GM21576 (cell line): ENCODE results near the gene LHX4.

Experiments used
- ATAC-seq: cut with Tn5 transposase; IDR thresholded peaks from one replicate; pipeline ENCODE4 v1.9.1; 2021; ENCODE audit warnings: mild to moderate bottlenecking, moderate library complexity; ENCODE audit not compliant: unreplicated experiment

LHX4 gene

GRCh38 chr1:180241716-180242544 is 11.9 kb downstream of the LHX4 start:
- ATAC-seq = no peak

GRCh38 chr1:180243517-180244221 is 13.6 kb downstream of the LHX4 start:
- no peak for ATAC-seq

DNA sequence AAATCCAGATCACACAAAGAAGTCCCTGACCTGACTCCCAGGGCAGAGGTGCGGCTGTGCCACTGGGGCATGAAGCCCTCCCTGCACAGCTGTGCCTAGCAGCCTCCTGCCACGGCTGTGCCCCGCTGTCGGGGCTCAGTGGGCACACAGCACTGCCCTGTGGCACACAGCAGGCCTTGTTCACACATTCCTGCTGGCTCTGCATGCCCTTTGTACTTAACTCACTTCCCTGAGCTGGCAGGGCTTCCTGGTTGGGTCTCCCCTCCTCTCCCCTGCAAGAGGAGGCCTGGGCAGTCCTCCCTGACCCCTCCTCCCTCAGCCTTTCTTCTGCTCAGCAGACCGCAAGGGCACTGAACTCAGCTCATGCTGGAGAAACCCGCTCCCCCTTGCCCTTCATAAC is 14.8 kb downstream of the LHX4 start:
- no peak for ATAC-seq

- no peak for ATAC-seq
Measured at GRCh38 chr1:180246579-180246978, 16.5 kb downstream of the LHX4 start.

DNA sequence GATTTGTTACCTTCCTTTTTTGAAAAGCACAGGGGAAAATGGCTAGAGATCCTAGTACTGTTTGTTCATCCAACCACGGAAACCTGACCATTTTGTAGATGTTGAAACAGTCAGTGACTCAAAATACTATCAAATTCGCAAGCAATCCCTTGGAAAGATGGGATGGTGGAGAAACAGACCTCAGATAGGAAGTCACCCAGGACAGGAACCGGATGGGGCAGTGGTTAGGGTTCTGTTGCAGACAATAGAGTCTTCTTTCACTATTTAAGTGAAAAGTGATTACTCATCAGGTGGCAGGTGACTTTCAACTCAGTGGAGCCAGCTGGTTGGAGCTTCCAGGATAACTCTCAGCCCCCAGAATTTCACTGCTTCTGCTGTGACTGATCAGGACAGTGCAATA is 17.0 kb downstream of the LHX4 start:
- no peak for ATAC-seq

- ATAC-seq = no peak
Measured at GRCh38 chr1:180247580-180247979, 17.5 kb downstream of the LHX4 start.

DNA sequence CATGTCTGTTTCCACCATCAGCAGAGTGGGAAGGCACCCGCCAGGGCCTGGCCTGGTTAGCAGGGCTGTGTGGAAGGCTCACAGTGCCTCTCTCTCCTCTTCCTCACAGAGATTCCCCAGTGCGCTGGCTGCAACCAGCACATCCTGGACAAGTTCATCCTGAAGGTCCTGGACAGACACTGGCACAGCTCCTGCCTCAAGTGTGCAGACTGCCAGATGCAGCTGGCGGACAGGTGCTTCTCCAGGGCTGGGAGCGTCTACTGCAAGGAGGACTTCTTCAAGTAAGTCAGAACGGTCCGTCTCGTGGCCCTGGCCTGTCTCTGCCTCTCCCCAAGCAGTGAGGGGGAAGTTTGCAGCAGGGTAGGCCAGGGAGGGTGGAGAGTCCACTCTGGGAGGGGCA is 18.1 kb downstream of the LHX4 start:
- ATAC-seq = no peak

DNA sequence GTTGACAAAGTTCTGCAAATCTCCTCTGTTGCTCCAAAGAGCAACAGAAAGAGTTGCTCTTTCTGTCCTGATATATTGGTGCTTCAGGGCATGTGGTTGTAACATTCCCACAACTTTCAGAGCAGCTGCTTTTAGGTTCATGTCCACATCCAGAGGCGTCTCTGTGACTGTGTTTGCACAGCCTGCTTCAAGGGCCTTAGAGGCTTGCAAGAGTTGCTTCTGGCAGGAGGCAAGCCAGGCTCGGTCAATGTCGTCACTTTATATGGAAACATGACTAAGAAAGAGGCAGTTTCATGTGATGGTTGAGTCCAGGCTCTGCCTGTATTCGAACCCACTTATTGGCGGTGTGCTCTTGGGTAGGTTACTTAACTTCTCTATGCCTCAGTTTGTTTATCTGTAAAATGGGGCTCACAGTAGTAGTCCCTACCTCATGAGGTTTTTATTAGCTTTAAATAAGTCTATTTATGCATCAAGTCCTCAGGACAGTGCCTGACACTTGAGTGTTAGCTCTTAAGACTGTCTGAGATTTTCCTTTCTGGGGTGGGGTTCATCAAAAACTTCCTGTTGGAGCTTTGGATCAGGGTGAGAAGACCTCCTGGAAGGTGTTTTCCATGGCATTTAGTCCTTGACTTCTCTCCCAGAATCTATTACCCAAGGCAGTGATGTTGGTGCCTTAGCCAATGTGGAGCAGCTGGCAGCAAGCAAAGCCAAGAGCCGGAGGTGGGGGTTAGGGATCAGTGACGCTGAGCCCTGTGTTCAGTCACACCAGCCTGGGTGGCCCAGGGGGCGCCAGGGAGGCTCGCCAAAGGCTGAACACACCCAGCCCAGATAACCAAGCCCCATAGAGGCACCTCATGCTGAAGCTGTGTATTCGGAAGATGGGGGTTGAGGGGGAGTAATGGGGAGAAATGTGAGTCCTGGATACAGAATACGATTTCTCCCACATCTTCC is 18.9 kb downstream of the LHX4 start:
- ATAC-seq = no peak

DNA sequence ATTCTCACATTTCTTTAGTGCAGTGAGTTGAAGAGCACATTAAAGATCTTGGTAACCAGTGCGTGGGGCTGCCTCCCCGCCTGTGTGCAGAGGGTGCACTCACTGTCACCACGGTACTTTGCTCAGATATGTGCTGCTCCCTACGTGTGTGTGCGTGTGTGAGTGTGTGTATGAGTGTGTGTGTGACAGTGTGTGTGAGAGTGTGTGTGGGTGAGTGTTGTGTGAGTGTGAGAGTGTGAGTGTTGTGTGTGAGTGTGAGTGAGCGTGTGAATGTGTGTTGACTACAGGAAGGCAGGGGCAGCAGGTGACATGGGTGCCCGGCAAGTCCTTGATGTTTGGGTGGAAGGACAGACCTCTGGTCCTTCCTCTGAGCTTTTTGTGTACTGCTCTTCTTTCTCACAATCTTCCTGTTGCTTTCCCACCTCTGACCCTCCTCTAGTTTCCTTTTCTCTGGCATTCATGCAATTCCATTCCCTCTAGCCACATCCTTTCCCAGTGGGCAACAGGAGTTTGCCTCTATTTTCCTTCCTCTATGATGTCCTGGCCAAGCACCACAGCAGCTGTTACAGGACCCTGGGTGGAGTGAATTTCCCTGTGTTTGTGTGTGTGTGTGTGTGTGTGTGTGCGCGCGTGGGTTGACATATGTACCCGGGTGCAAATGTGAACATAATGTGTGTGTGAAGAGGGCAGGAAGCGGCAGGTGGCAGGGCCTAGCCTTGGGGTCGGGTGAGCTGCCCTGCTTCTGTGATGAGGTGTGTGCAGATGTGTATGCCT is 19.8 kb downstream of the LHX4 start:
- ATAC-seq = no peak

DNA sequence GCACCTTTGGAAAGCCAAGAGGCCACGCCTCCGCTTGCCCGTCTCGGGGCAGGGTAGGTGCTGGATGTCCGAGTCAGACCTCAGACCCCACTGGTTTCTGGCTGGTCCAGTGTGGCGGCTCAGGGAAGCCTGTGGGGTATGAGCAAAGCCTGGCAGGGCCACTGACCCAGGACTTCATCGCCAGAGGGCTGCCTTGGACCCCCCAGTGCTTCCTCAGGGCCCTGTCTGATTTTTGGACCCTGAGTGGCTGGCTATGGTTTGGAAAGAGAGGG is 20.4 kb downstream of the LHX4 start:
- no peak for ATAC-seq

DNA sequence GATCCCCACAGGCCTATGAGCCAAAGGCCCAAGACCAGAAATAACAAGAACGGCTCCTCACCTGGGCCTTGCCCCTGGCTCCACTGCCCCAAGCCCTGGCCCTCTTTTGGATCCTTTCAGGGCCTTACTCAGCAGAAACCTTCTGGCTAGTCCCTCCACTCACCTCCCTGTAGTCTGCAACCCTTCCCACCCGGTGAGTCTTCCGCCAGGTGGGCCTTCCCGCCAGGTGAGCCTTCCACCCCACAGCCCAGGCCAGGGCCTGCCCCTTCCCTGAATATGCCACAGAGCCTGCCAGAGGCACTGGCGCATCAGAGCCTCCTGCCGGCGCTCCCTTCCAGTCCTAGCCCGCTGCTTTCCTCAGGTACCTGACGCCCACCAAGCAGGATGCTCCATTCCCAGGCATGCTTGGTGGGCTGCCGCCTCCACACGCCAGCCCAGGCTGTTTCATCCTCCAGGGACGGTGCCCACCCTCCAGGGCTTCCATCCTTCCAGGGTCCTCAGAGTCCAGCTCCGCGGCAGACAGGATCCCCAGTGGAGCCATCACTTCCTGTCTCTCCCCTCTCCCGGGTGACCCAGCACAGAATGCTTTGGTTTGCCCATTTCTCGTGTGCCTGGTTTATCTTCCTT is 20.9 kb downstream of the LHX4 start:
- no peak for ATAC-seq

DNA sequence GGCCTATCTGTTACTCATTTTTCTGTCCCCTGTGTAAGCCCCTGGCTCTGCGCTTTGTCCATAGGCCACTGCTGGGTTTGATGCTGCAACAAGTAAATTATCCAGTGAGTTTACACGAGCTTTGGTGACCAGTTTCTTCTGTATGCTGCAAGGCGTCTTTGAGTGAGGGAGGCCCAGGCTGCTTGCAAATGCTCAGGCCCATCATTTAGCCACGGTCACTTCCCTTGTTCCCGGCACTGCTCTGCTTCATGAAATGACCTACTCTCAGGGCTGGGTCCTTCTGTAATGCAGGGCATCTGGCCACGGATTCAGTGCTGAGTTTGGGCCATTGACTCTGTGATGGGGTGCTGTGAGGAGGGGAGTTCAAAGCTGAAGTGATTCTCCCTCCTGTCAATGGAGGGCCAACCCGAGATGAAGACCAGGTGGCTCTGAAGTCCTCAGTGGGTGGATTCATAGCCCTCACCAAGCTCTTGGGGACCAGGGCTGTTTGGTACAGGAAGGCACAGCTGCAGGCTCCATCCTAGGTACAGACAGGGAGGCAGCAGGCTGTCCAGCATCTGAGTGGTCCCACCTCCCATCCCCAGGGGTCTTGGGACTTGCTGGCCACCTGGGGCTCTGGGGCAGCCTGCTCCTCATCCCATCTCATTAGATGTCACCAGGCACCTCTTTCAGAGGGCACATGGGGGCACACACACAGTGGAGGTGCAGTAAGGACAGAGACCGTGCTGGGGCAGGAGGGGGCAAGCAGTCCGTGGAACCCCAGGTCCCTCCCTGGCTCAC is 21.7 kb downstream of the LHX4 start:
- ATAC-seq = no peak

DNA sequence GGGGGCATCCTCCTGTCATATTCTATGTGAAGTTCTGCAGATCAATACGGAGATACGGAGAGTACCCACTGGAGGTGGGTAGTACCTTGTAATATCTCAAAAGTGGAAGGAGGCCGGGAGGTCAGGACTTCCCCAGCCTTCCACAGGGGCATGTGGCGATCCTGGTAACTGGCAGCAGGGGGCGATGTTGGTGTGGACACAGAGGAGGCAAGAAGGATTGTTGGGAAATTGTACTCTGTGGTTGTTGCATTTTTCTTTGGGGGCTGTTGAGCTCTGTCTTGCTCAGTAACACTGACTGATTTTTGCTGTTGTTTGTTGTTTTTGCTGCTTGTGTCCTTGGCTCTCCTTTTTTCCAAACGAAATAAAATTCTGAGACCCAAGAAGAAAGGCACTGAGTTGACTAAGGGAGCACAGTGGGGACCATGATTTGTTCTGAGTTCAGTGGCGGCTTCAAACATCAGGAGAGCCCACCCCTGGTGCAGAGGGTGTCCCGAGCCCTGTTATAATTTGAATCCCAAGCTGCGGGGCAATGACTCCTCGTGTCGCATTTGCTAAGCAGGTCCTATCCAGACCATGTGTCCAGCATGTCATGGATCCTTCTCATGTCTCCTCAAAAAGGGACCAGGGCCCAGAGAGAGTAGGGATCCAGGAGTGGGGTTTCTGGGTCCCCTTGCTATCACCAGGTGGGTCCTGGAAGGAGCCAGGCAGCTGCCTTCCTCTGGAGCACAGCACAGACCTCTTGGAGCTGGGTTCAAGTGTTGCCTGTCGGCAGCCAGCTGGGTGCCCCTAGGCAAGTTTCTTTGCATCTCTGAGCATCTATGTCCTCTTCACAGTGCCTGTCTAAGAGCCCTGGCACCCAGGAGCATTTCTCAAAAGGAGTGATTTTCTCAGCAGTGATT is 22.8 kb downstream of the LHX4 start:
- ATAC-seq = peak; percentile 76

- ATAC-seq = no peak
Measured at GRCh38 chr1:180253585-180254495, 23.8 kb downstream of the LHX4 start.

- no peak for ATAC-seq
Measured at GRCh38 chr1:180254496-180254819, 24.4 kb downstream of the LHX4 start.

GRCh38 chr1:180254854-180255253 is 24.8 kb downstream of the LHX4 start:
- no peak for ATAC-seq

GRCh38 chr1:180255536-180256340 is 25.7 kb downstream of the LHX4 start:
- no peak for ATAC-seq
